Measurements from ENCODE around the gene EXT2.
A peak's percentile ranks its signal among the peaks of the same experiment; 100 is the strongest.

Gene EXT2

GRCh38 chr11:44095506-44096359 lies at the start of gene EXT2:
Gene EXT2 (plus strand): TSS chr11:44095678. CDS start chr11:44107713, 12,035 bp downstream.
- peak; percentile 92 for DNase-seq

- no peak for DNase-seq
Observed at GRCh38 chr11:44046182-44046581, 49.3 kb upstream of the EXT2 start.

- DNase-seq = no peak
Observed at GRCh38 chr11:44047298-44047697, 48.2 kb upstream of the EXT2 start.

GRCh38 chr11:44047931-44048431 lies 47.5 kb upstream of the EXT2 start, which contains the start of gene ACCSL:
Gene ACCSL (plus strand): TSS chr11:44047981. CDS start chr11:44048037, 56 bp downstream.
- DNase-seq = no peak

- DNase-seq = no peak
Observed at GRCh38 chr11:44049832-44050231, 45.6 kb upstream of the EXT2 start.

GRCh38 chr11:44051171-44051570 lies 44.3 kb upstream of the EXT2 start:
- DNase-seq = no peak

GRCh38 chr11:44057340-44057739 lies 38.1 kb upstream of the EXT2 start:
- no peak for DNase-seq

- no peak for DNase-seq
Observed at GRCh38 chr11:44058275-44058674, 37.2 kb upstream of the EXT2 start.

- DNase-seq = no peak
Observed at GRCh38 chr11:44065161-44065661, 30.3 kb upstream of the EXT2 start.

- DNase-seq = peak; percentile 93
Observed at GRCh38 chr11:44065841-44066731, 29.4 kb upstream of the EXT2 start, which contains the start of gene ACCS. Gene ACCS (plus strand): TSS chr11:44066270. CDS start chr11:44067628, 1,358 bp downstream.

GRCh38 chr11:44066732-44067141 lies 28.7 kb upstream of the EXT2 start:
- DNase-seq = peak; percentile 26

- DNase-seq = no peak
Observed at GRCh38 chr11:44067266-44067665, 28.2 kb upstream of the EXT2 start.

- no peak for DNase-seq
Observed at GRCh38 chr11:44068180-44068579, 27.3 kb upstream of the EXT2 start.

GRCh38 chr11:44071157-44071556 lies 24.3 kb upstream of the EXT2 start:
- DNase-seq = peak; percentile 40

GRCh38 chr11:44072757-44073658 lies 22.5 kb upstream of the EXT2 start:
- no peak for DNase-seq

GRCh38 chr11:44078794-44079193 lies 16.7 kb upstream of the EXT2 start:
- no peak for DNase-seq

- no peak for DNase-seq
Observed at GRCh38 chr11:44079376-44079775, 16.1 kb upstream of the EXT2 start.

- no peak for DNase-seq
Observed at GRCh38 chr11:44080951-44081350, 14.5 kb upstream of the EXT2 start.

GRCh38 chr11:44082645-44083044 lies 12.8 kb upstream of the EXT2 start:
- no peak for DNase-seq

GRCh38 chr11:44083433-44083832 lies 12.0 kb upstream of the EXT2 start:
- no peak for DNase-seq

GRCh38 chr11:44083906-44084305 lies 11.6 kb upstream of the EXT2 start:
- no peak for DNase-seq

GRCh38 chr11:44085330-44085729 lies 10.1 kb upstream of the EXT2 start:
- no peak for DNase-seq

All from 8988T (cell line).